OCI-LY1 (cell line): Measurements from ENCODE around the gene SPESP1.
"Not testable (repeated sequence)": the region's sequence is repeated elsewhere in the genome, so short reads cannot be mapped to it uniquely, and the experiment has no call there.

ENCODE experiments used
- H2AFZ ChIP-seq: fragments of 200-600 bp; sonication (generic), shearing (Covaris generic); 2 replicates; pipeline ENCODE4 v1.6.0; 2014; ENCODE audit warnings: antibody characterized with exemption, mild to moderate bottlenecking, low read length
- H3F3A ChIP-seq: fragments of 200-600 bp; sonication (generic), shearing (Covaris generic); 2 replicates; pipeline ENCODE4 v1.6.0; 2014; ENCODE audit warnings: mild to moderate bottlenecking, antibody characterized with exemption, low read length, moderate library complexity; ENCODE audit not compliant: insufficient read depth
- H3K27ac ChIP-seq: fragments of 200-600 bp; sonication (generic); 2 replicates; pipeline ENCODE4 v1.5.1; 2014; ENCODE audit warnings: low read length, mixed run types, mild to moderate bottlenecking, low read depth; ENCODE audit not compliant: poor library complexity, severe bottlenecking
- H3K27me3 ChIP-seq: fragments of 200-600 bp; sonication (generic); 2 replicates; pipeline ENCODE4 v1.6.0; 2014; ENCODE audit warnings: antibody characterized with exemption, mild to moderate bottlenecking, low read length, moderate library complexity; ENCODE audit not compliant: insufficient read depth
- H3K36me3 ChIP-seq: fragments of 200-600 bp; sonication (generic); 2 replicates; pipeline ENCODE4 v1.6.1; 2014; ENCODE audit warnings: mild to moderate bottlenecking, antibody characterized with exemption, low read length, moderate library complexity, mixed read lengths; ENCODE audit not compliant: insufficient read depth
- H3K4me1 ChIP-seq: fragments of 200-600 bp; sonication (generic); 2 replicates; pipeline ENCODE4 v1.5.1; 2014; ENCODE audit warnings: mild to moderate bottlenecking, low read length, moderate library complexity; ENCODE audit not compliant: insufficient read depth, severe bottlenecking
- H3K4me2 ChIP-seq: fragments of 200-600 bp; sonication (generic), shearing (Covaris generic); 2 replicates; pipeline ENCODE4 v1.6.1; 2014; ENCODE audit warnings: low read length
- H3K4me3 ChIP-seq: fragments of 200-600 bp; sonication (generic); 2 replicates; pipeline ENCODE4 v1.5.1; 2014; ENCODE audit warnings: low read length, low read depth, mild to moderate bottlenecking, mixed read lengths; ENCODE audit not compliant: poor library complexity, severe bottlenecking
- H3K79me2 ChIP-seq: fragments of 200-600 bp; shearing (Covaris generic); 2 replicates; pipeline ENCODE4 v1.6.1; 2016; ENCODE audit warnings: mixed run types, low read length, mixed read lengths; ENCODE audit not compliant: insufficient read depth
- H3K9ac ChIP-seq: fragments of 200-600 bp; sonication (generic), shearing (Covaris generic); 2 replicates; pipeline ENCODE4 v1.6.1; 2014; ENCODE audit warnings: mild to moderate bottlenecking, low read length, mixed read lengths
- H3K9me2 ChIP-seq: fragments of 200-600 bp; sonication (generic), shearing (Covaris generic); 2 replicates; pipeline ENCODE4 v1.6.1; 2014; ENCODE audit warnings: low read depth, mild to moderate bottlenecking, low read length, mixed read lengths
- H3K9me3 ChIP-seq: fragments of 200-600 bp; shearing (Covaris generic); 2 replicates; pipeline ENCODE4 v1.6.1; 2014; ENCODE audit warnings: low read length, mixed read lengths
- H4K20me1 ChIP-seq: fragments of 200-600 bp; sonication (generic), shearing (Covaris generic); 2 replicates; pipeline ENCODE4 v1.6.0; 2016; ENCODE audit warnings: mild to moderate bottlenecking, low read length; ENCODE audit not compliant: insufficient read depth
- EZH2 ChIP-seq: fragments of 200-600 bp; sonication (generic), shearing (Covaris generic); IDR thresholded peaks from 2 replicates; pipeline ENCODE4 v1.8.0; 2017; ENCODE audit warnings: borderline replicate concordance, mixed run types, mild to moderate bottlenecking, antibody characterized with exemption, low read length, moderate library complexity, mixed read lengths
- TF ChIP-seq, protein P1 (sequence below): fragments of 200-600 bp; sonication (generic), shearing (Covaris generic); IDR thresholded peaks from 2 replicates; pipeline ENCODE4 v1.5.1; 2017; ENCODE audit warnings: mild to moderate bottlenecking, antibody characterized with exemption, low read length, moderate library complexity, mixed read lengths

SPESP1 gene

DNA sequence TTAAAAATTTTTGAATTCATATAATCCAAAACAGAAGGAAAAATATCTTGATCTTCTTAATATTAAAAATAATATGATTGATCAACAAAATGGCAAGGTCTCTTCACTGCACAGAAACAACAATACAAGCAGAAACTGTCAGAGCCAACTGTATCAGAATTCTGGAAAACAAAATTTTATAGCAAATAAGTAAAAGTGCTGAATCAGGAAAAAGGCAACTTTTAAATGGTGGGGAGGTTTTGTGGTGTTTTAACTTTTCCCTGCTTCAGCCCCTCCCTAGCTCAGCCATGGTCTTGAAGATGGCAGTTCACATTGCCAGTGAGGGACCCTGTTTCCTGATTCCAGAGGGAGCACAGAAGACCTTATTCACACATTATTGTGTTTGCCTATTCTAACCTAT lies 37.6 kb downstream of the SPESP1 start:
- peaks cover 6% of the 10 kb centered on the region; the same call in 1 of the 2 replicates for H3K9me3 ChIP-seq
- no peak for TF ChIP-seq EZH2
- TF ChIP-seq, protein P1, sequence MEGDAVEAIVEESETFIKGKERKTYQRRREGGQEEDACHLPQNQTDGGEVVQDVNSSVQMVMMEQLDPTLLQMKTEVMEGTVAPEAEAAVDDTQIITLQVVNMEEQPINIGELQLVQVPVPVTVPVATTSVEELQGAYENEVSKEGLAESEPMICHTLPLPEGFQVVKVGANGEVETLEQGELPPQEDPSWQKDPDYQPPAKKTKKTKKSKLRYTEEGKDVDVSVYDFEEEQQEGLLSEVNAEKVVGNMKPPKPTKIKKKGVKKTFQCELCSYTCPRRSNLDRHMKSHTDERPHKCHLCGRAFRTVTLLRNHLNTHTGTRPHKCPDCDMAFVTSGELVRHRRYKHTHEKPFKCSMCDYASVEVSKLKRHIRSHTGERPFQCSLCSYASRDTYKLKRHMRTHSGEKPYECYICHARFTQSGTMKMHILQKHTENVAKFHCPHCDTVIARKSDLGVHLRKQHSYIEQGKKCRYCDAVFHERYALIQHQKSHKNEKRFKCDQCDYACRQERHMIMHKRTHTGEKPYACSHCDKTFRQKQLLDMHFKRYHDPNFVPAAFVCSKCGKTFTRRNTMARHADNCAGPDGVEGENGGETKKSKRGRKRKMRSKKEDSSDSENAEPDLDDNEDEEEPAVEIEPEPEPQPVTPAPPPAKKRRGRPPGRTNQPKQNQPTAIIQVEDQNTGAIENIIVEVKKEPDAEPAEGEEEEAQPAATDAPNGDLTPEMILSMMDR, result no peak
- H3K27ac ChIP-seq, result no peak overlapping the region
- no peaks in the 10 kb centered on the region for H3K4me1 ChIP-seq
- H3K27me3 ChIP-seq, result no peaks in the 10 kb centered on the region; the same call in 1 of the 2 replicates
- H3K4me3 ChIP-seq, result no peak overlapping the region
- no peaks in the 10 kb centered on the region for H3K79me2 ChIP-seq
- no peaks in the 10 kb centered on the region for H4K20me1 ChIP-seq
- no peak overlapping the region for H3K9ac ChIP-seq
- no peaks in the 10 kb centered on the region for H3K9me2 ChIP-seq
- no peak overlapping the region for H3K4me2 ChIP-seq
- no peaks in the 10 kb centered on the region for H3K36me3 ChIP-seq
- no peak overlapping the region for H2AFZ ChIP-seq
- no peaks in the 10 kb centered on the region for H3F3A ChIP-seq

DNA sequence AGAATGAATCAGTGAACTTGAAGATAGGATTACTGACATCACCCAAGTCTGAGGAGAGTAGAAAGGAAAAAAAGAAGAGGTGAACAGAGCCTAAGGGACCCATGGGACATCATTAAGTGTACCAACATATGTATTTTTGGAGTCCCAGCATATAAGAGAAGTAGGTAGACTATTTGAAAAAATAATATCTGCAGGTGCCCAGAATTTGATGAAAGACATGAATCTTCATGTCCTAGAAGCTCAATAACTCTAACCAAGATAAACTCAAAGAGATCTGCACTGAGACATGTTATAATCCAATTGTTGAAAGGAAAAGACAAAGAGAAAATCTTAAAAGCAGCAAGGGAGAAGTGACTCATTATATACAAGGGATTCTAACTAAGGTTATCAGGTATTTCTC lies 39.0 kb downstream of the SPESP1 start:
- Histone ChIP-seq H3K4me1 (no peaks in the 10 kb centered on the region), H2AFZ (no peak overlapping the region), H3K4me2 (no peak overlapping the region), H3K79me2 (no peaks in the 10 kb centered on the region), H3K9me2 (no peaks in the 10 kb centered on the region), H3K4me3 (no peak overlapping the region), H3K9me3 (peaks cover 6% of the 10 kb centered on the region; the same call in 1 of the 2 replicates), H3K36me3 (no peaks in the 10 kb centered on the region), H3K27me3 (no peaks in the 10 kb centered on the region; the same call in 1 of the 2 replicates), H3K9ac (no peak overlapping the region), H3K27ac (no peak overlapping the region), H3F3A (no peaks in the 10 kb centered on the region), H4K20me1 (no peaks in the 10 kb centered on the region)
- no peak for TF ChIP-seq EZH2
- TF ChIP-seq, protein P1, result no peak

DNA sequence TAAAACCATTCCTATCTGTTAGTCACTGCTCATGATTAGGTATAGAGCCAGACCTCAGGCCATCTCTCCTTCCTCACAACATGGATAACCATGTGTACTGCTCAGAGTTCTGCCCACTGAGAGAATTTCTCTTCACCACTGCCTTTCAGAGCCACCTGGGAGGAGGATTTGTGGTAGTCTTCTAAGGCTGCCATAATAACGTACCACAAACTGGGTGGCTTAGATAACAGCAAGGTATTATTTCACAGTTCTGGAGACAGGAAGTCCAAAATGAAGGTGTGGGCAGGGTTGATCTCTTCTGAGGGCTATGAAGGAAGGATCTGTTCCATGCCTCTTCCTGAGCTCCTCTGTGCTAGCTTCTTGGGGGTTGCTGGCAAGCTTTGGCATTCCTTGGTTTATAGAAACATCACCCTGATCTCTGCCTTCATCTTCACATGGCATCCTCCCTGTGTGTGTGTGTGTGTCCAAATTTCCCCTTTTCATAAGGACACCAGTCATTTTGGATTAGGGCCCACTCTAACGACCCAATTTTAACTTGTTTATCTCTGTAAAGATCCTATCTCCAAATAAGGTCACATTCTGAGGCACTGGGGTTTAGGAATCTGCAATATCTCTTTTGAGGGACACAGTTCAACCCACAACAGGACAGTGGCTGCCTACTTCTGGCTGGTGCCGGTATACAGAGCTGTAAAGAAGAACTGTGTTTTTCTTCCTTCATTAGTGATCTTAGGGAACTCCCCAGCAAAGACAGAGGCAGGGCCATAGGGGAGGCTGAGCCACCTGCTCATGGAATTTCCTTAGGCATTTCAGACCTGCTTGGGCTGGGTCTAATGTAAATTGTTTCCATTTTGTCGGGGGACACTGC lies 42.1 kb downstream of the SPESP1 start:
- no peak overlapping the region for H3K4me3 ChIP-seq
- no peaks in the 10 kb centered on the region for H3K4me1 ChIP-seq
- no peaks in the 10 kb centered on the region; the same call in 1 of the 2 replicates for H3K27me3 ChIP-seq
- H3K27ac ChIP-seq, result no peak overlapping the region
- no peaks in the 10 kb centered on the region for H3K36me3 ChIP-seq
- no peak overlapping the region for H3K9ac ChIP-seq
- H2AFZ ChIP-seq, result no peak overlapping the region
- no peak for TF ChIP-seq EZH2
- TF ChIP-seq, protein P1, result no peak
- H4K20me1 ChIP-seq, result no peaks in the 10 kb centered on the region
- no peak overlapping the region for H3K4me2 ChIP-seq
- peaks cover 6% of the 10 kb centered on the region; the same call in 1 of the 2 replicates for H3K9me3 ChIP-seq
- H3F3A ChIP-seq, result no peaks in the 10 kb centered on the region
- no peaks in the 10 kb centered on the region for H3K9me2 ChIP-seq
- no peaks in the 10 kb centered on the region for H3K79me2 ChIP-seq

DNA sequence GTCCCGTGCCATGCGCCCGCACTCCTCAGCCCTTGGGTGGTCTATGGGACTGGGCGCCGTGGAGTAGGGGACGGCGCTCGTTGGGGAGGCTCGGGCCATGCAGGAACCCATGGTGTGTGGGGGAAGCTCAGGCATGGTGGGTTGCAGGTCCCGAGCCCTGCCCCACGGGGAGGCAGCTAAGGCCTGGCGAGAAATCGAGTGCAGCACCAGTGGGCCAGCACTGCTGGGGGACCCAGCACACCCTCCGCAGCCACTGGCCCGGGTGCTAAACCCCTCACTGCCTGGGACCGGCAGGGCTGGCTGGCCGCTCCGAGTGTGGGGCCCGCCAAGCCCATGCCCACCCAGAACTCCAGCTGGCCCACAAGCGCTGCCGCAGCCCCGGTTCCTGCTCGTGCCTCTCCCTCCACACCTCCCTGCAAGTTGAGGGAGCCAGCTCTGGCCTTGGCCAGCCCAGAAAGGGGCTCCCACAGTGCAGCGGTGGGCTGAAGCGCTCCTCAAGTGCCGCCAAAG lies 45.4 kb downstream of the SPESP1 start:
- not testable (repeated sequence) for H3K79me2 ChIP-seq, H3K4me2 ChIP-seq, H3K27me3 ChIP-seq, H3K9me2 ChIP-seq, H2AFZ ChIP-seq, H3K4me3 ChIP-seq, H3K9me3 ChIP-seq, H3K9ac ChIP-seq, H3K27ac ChIP-seq, H4K20me1 ChIP-seq, H3F3A ChIP-seq, H3K4me1 ChIP-seq, H3K36me3 ChIP-seq

DNA sequence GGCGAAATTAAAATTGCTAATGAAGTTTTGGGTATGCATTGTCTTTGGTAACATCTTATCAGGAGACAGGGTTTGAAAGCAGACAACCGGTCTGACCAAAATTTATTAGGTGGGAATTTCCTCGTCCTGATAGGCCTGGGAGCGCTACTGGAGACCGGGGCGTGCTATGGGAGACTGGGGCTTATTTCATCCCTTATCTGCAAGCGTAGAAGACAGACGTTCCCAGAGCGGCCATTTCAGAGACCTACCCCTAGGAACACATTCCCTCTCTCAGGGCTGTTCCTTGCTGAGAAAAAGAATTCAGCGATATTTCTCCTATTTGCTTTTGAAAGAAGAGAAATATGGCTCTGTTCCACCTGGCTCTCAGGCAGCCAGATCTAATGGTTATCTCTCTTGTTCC lies 47.1 kb downstream of the SPESP1 start:
- not testable (repeated sequence) for H3K9me2 ChIP-seq, H3K9ac ChIP-seq, H2AFZ ChIP-seq, H3F3A ChIP-seq, H3K27me3 ChIP-seq, H4K20me1 ChIP-seq, H3K4me1 ChIP-seq, H3K36me3 ChIP-seq, H3K9me3 ChIP-seq, H3K79me2 ChIP-seq, H3K27ac ChIP-seq, H3K4me2 ChIP-seq, H3K4me3 ChIP-seq
